Neural progenitor cell (in vitro differentiated cells): ENCODE results near the gene ATOSB. TPM values are rescaled to one million over a fixed set of nuclear protein-coding genes. Genes with fewer than 3 reads are reported as not detected.

ENCODE experiments used
- DNase-seq: peaks from one replicate; pipeline ENCODE4 v3.0.0-alpha.2; 2016; ENCODE audit warnings: low spot score
- H2AFZ ChIP-seq: fragments of 200-600 bp; sonication (generic); replicated peaks from 2 replicates; pipeline ENCODE4 v1.6.1; 2016; ENCODE audit warnings: antibody characterized with exemption
- H3F3A ChIP-seq: fragments of 200-600 bp; sonication (generic); 2 replicates; pipeline ENCODE4 v1.6.1; 2016; ENCODE audit warnings: antibody characterized with exemption, low read depth
- H3K27ac ChIP-seq: fragments of 200-600 bp; sonication (generic); 2 replicates; pipeline ENCODE4 v1.5.1; 2016; ENCODE audit warnings: mild to moderate bottlenecking
- H3K27me3 ChIP-seq: fragments of 200-600 bp; sonication (generic); 2 replicates; pipeline ENCODE4 v1.6.1; 2016; ENCODE audit warnings: mild to moderate bottlenecking, moderate library complexity
- H3K36me3 ChIP-seq: fragments of 200-600 bp; sonication (generic); 2 replicates; pipeline ENCODE4 v1.5.1; 2016
- H3K4me1 ChIP-seq: fragments of 200-600 bp; sonication (generic); 2 replicates; pipeline ENCODE4 v1.6.1; 2016; ENCODE audit warnings: mixed run types
- H3K4me2 ChIP-seq: fragments of 200-600 bp; sonication (generic); 2 replicates; pipeline ENCODE4 v1.6.1; 2016
- H3K4me3 ChIP-seq: fragments of 200-600 bp; sonication (generic); 2 replicates; pipeline ENCODE4 v1.5.1; 2016
- H3K79me2 ChIP-seq: fragments of 200-600 bp; sonication (generic); 2 replicates; pipeline ENCODE4 v1.6.1; 2016; ENCODE audit warnings: low read depth
- H3K9ac ChIP-seq: fragments of 200-600 bp; sonication (generic); 2 replicates; pipeline ENCODE4 v1.6.1; 2016
- H3K9me3 ChIP-seq: fragments of 200-600 bp; sonication (generic); 2 replicates; pipeline ENCODE4 v1.5.1; 2016; ENCODE audit warnings: low read depth
- H4K20me1 ChIP-seq: fragments of 200-600 bp; sonication (generic); 2 replicates; pipeline ENCODE4 v1.6.1; 2016; ENCODE audit warnings: low read depth
- H3K27ac Mint-ChIP-seq: 3 replicates; pipeline ENCODE4 v1.8.0; 2021; ENCODE audit warnings: mixed read lengths
- H3K27me3 Mint-ChIP-seq: 2 replicates; pipeline ENCODE4 v1.8.0; 2022; ENCODE audit warnings: low read depth, mild to moderate bottlenecking, inconsistent platforms, moderate library complexity, mixed read lengths; ENCODE audit not compliant: insufficient read depth
- H3K36me3 Mint-ChIP-seq: 3 replicates; pipeline ENCODE4 v1.8.0; 2021; ENCODE audit warnings: mixed read lengths
- H3K4me1 Mint-ChIP-seq: 3 replicates; pipeline ENCODE4 v1.8.0; 2021; ENCODE audit warnings: mixed read lengths
- H3K4me3 Mint-ChIP-seq: 3 replicates; pipeline ENCODE4 v1.8.0; 2021; ENCODE audit warnings: mild to moderate bottlenecking, moderate library complexity, mixed read lengths
- H3K9me3 Mint-ChIP-seq: 3 replicates; pipeline ENCODE4 v1.8.0; 2020; ENCODE audit warnings: mixed read lengths
- CTCF ChIP-seq: fragments of 200-600 bp; sonication (generic); IDR thresholded peaks from 2 replicates; pipeline ENCODE4 v1.5.1; 2017; ENCODE audit warnings: antibody characterized with exemption, mild to moderate bottlenecking
- EZH2 ChIP-seq: fragments of 200-600 bp; sonication (generic); IDR thresholded peaks from 2 replicates; pipeline ENCODE4 v1.6.1; 2017; ENCODE audit warnings: antibody characterized with exemption, mild to moderate bottlenecking, moderate library complexity
- EZH2phosphoT487 ChIP-seq: fragments of 200-600 bp; sonication (generic); IDR thresholded peaks from 2 replicates; pipeline ENCODE4 v1.6.1; 2017; ENCODE audit warnings: antibody characterized with exemption
- total RNA-seq: library from RNA; depleted of rRNA; stranded (reverse); fragments of >200 nt; gene quantifications from 2 replicates; pipeline ENCODE4 v1.2.3, GENCODE V29; 2015; ENCODE audit warnings: low replicate concordance

ATOSB gene
- 8.5 and 19.8 TPM in 2 replicates for total RNA-seq

GRCh38 chr9:35115680-35116538, at the start of gene ATOSB:
Gene ATOSB (minus strand): TSS chr9:35115862. CDS start chr9:35108274, 7,588 bp downstream.
- Mint-ChIP-seq H3K36me3 (no peaks in the 10 kb centered on the region), H3K27me3 (peaks cover 5% of the 10 kb centered on the region)
- peak within 1 kb of the TSS; percentile 35 for H2AFZ ChIP-seq

GRCh38 chr9:35164711-35165110, 49.0 kb upstream of the ATOSB start:
- H3K27ac Mint-ChIP-seq: no peak overlapping the region

More at GRCh38 chr9:35115680-35116538, at the start of gene ATOSB:
- H3K27me3 ChIP-seq: no peaks in the 10 kb centered on the region
- peaks cover 27% of the 10 kb centered on the region for H3F3A ChIP-seq
- TF ChIP-seq CTCF (no peak), EZH2 (no peak)
- peak within 1 kb of the TSS; percentile 90 for H3K27ac ChIP-seq
- Mint-ChIP-seq H3K4me3 (peak within 1 kb of the TSS; percentile 97), H3K27ac (peak within 1 kb of the TSS; percentile 96), H3K9me3 (no peaks in the 10 kb centered on the region), H3K4me1 (peaks cover 39% of the 10 kb centered on the region)
- peak; percentile 100 for DNase-seq
- no peaks in the 10 kb centered on the region for H3K9me3 ChIP-seq
- H3K4me3 ChIP-seq: peak within 1 kb of the TSS; percentile 73
- no peak within 1 kb of the TSS for H3K9ac ChIP-seq
- H4K20me1 ChIP-seq: peaks cover 3% of the 10 kb centered on the region
- peaks cover 20% of the 10 kb centered on the region for H3K79me2 ChIP-seq
- H3K4me2 ChIP-seq: peak within 1 kb of the TSS; percentile 97
- H3K36me3 ChIP-seq: no peaks in the 10 kb centered on the region
- peaks cover 18% of the 10 kb centered on the region for H3K4me1 ChIP-seq

GRCh38 chr9:35163413-35163812, 47.8 kb upstream of the ATOSB start:
- Histone ChIP-seq H3F3A (peaks cover 16% of the 10 kb centered on the region), H4K20me1 (no peaks in the 10 kb centered on the region), H3K27ac (no peak overlapping the region), H2AFZ (no peak overlapping the region), H3K4me2 (peak overlapping the region; percentile 87), H3K4me3 (peak overlapping the region; percentile 85), H3K27me3 (no peaks in the 10 kb centered on the region), H3K9me3 (no peaks in the 10 kb centered on the region), H3K79me2 (peaks cover 41% of the 10 kb centered on the region), H3K4me1 (peaks cover 12% of the 10 kb centered on the region), H3K36me3 (no peaks in the 10 kb centered on the region), H3K9ac (no peak overlapping the region)
- peaks cover 3% of the 10 kb centered on the region for H3K9me3 Mint-ChIP-seq
- peak overlapping the region; percentile 93 for H3K4me3 Mint-ChIP-seq
- DNase-seq: no peak
- TF ChIP-seq EZH2: no peak
- TF ChIP-seq CTCF: no peak
- no peak for TF ChIP-seq EZH2phosphoT487
- H3K27ac Mint-ChIP-seq: no peak overlapping the region
- peaks cover 2% of the 10 kb centered on the region for H3K36me3 Mint-ChIP-seq
- H3K4me1 Mint-ChIP-seq: peaks cover 19% of the 10 kb centered on the region
- peaks cover 2% of the 10 kb centered on the region for H3K27me3 Mint-ChIP-seq

More at GRCh38 chr9:35164711-35165110, 49.0 kb upstream of the ATOSB start:
- no peak overlapping the region for H3K4me3 ChIP-seq
- DNase-seq: no peak
- Mint-ChIP-seq H3K27me3 (no peaks in the 10 kb centered on the region), H3K36me3 (peaks cover 2% of the 10 kb centered on the region), H3K9me3 (peaks cover 3% of the 10 kb centered on the region), H3K4me3 (no peak overlapping the region), H3K4me1 (peaks cover 19% of the 10 kb centered on the region)
- H2AFZ ChIP-seq: no peak overlapping the region
- H3F3A ChIP-seq: peaks cover 16% of the 10 kb centered on the region
- H3K4me2 ChIP-seq: no peak overlapping the region
- H3K27me3 ChIP-seq: no peaks in the 10 kb centered on the region
- no peak overlapping the region for H3K27ac ChIP-seq
- no peaks in the 10 kb centered on the region for H4K20me1 ChIP-seq
- peaks cover 12% of the 10 kb centered on the region for H3K4me1 ChIP-seq
- H3K79me2 ChIP-seq: peaks cover 43% of the 10 kb centered on the region
- H3K36me3 ChIP-seq: no peaks in the 10 kb centered on the region
- H3K9ac ChIP-seq: no peak overlapping the region
- TF ChIP-seq CTCF (no peak), EZH2phosphoT487 (no peak), EZH2 (no peak)
- no peaks in the 10 kb centered on the region for H3K9me3 ChIP-seq
